ENCODE results near the gene FAM168A. TPM values are rescaled to one million over a fixed set of nuclear protein-coding genes. Genes with fewer than 3 reads are reported as not detected.

The FAM168A gene
- total RNA-seq, 1 experiment from 2014 or later: 62.8 TPM

- in situ Hi-C loops (cut with HindIII; ENCODE audit: low pct_unique_long_range_greater_than_20kb, low sequenced_read_pairs) (no loop called here), intact Hi-C loops (cut with micrococcal nuclease; ENCODE audit: unreplicated experiment) (no loop called here)
- BruUV-seq (replicated peaks): no TSS peak
- no peak overlapping the region for H3K27ac ChIP-seq (ENCODE audit: low read length)
- no peak overlapping the region for H3K4me3 ChIP-seq (ENCODE audit: low read depth in 2 of 2, low read length in 2 of 2)
- DNase-seq (ENCODE audit: low read depth, low spot score) (no peak), ATAC-seq (no peak)
- no peak for TF ChIP-seq CTCF (IDR thresholded peaks at IDR 0.05)
- TF ChIP-seq SIN3A (IDR thresholded peaks at IDR 0.05; ENCODE audit: borderline replicate concordance, insufficient read depth, low read depth, low read length): no peak
- no peaks in the 10 kb centered on the region for H3K27me3 ChIP-seq (ENCODE audit: control insufficient read depth, insufficient read depth, low read length)
- H3K4me1 ChIP-seq (ENCODE audit: control insufficient read depth, insufficient read depth, low read length): no peaks in the 10 kb centered on the region
- CTCF ChIA-PET: no interaction called here
- no peaks in the 10 kb centered on the region for H3K9me3 ChIP-seq (ENCODE audit: control insufficient read depth, insufficient read depth, low read depth, low read length)
- POLR2A ChIA-PET: interaction anchor here (0.6 kb wide), 1 partner anchor 20 kb away, joined by 15 read pairs; no protein-coding TSS in a partner anchor
- H3K36me3 ChIP-seq (ENCODE audit: control insufficient read depth, insufficient read depth, low read length): no peaks in the 10 kb centered on the region
Measured at GRCh38 chr11:73507086-73507485, 90.8 kb downstream of the FAM168A start.

GRCh38 chr11:73506038-73506437 is 91.9 kb downstream of the FAM168A start:
- Histone ChIP-seq H3K4me3 (ENCODE audit: low read depth in 2 of 2, low read length in 2 of 2) (no peak overlapping the region), H3K27ac (ENCODE audit: low read length) (no peak overlapping the region), H3K4me1 (ENCODE audit: control insufficient read depth, insufficient read depth, low read length) (no peaks in the 10 kb centered on the region), H3K27me3 (ENCODE audit: control insufficient read depth, insufficient read depth, low read length) (no peaks in the 10 kb centered on the region), H3K9me3 (ENCODE audit: control insufficient read depth, insufficient read depth, low read depth, low read length) (no peaks in the 10 kb centered on the region), H3K36me3 (ENCODE audit: control insufficient read depth, insufficient read depth, low read length) (no peaks in the 10 kb centered on the region)
- intact Hi-C loops (cut with micrococcal nuclease; ENCODE audit: unreplicated experiment) (no loop called here), in situ Hi-C loops (cut with HindIII; ENCODE audit: low pct_unique_long_range_greater_than_20kb, low sequenced_read_pairs) (no loop called here)
- POLR2A ChIA-PET: no interaction called here
- BruUV-seq (replicated peaks): no TSS peak
- ATAC-seq (no peak), DNase-seq (ENCODE audit: low read depth, low spot score) (no peak)
- CTCF ChIA-PET: interaction anchor here (0.5 kb wide), 1 partner anchor 76 kb away, joined by 4 read pairs; no protein-coding TSS in a partner anchor
- TF ChIP-seq SIN3A (IDR thresholded peaks at IDR 0.05; ENCODE audit: borderline replicate concordance, insufficient read depth, low read depth, low read length) (no peak), REST (IDR thresholded peaks at IDR 0.05; ENCODE audit: insufficient read depth in 1 of 2, low read depth in 2 of 2, low read length in 1 of 2) (no peak), CTCF (IDR thresholded peaks at IDR 0.05) (no peak), POLR2AphosphoS5 (IDR thresholded peaks at IDR 0.05; ENCODE audit: low read depth, low read length) (no peak), TCF7L2 (IDR thresholded peaks at IDR 0.05; ENCODE audit: low read depth, low read length) (no peak)
